ENCODE data around the gene GDF2. TPM values are rescaled to one million over a fixed set of nuclear protein-coding genes. Genes with fewer than 3 reads are reported as not detected.

GDF2 gene
- total and polyA plus RNA-seq, 2 experiments from 2014 or later, result not detected

DNA sequence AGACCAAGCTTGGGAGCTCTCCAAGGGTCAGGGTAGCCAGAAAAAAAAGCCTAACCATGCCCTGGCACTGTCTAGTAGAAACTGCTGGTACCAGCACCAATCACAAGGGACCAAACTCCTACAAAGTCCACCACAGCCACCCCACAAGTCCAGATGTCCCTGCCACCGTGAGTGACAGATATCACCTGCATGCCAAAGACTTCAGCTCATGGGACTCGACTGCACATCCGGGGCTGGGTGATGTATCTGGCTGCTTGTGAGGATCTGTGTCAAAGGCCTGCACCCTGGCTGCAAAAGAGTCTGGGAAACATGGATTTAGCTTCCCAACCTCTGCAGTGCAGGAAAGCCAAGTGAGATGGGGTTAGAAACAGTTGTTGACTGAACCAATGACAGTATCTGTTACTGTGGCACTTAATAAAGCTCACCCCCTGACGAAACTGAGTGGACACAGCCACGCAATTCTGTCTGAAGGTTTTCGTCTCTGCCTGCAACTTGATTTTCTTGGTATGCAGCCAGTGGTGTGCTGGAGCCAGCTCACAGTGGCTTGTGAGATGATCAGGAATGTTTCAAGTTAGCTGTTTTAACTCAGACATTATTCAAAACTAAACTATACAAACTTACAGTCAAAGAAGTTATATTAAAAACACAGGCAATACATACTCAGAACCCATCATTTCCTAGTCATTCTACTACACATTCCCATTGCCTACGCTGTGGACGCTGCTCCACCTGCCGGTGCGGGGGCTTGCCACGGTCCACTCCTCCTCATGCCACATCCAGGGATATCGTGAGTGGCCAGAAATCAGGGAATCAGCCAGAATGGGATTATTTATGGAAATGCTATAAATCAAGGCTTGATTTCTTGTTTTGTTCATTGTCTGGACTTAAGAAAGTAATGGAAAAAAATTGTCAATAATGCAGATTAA is 52.6 kb downstream of the GDF2 start (continued):
- TF ChIP-seq, protein P1, sequence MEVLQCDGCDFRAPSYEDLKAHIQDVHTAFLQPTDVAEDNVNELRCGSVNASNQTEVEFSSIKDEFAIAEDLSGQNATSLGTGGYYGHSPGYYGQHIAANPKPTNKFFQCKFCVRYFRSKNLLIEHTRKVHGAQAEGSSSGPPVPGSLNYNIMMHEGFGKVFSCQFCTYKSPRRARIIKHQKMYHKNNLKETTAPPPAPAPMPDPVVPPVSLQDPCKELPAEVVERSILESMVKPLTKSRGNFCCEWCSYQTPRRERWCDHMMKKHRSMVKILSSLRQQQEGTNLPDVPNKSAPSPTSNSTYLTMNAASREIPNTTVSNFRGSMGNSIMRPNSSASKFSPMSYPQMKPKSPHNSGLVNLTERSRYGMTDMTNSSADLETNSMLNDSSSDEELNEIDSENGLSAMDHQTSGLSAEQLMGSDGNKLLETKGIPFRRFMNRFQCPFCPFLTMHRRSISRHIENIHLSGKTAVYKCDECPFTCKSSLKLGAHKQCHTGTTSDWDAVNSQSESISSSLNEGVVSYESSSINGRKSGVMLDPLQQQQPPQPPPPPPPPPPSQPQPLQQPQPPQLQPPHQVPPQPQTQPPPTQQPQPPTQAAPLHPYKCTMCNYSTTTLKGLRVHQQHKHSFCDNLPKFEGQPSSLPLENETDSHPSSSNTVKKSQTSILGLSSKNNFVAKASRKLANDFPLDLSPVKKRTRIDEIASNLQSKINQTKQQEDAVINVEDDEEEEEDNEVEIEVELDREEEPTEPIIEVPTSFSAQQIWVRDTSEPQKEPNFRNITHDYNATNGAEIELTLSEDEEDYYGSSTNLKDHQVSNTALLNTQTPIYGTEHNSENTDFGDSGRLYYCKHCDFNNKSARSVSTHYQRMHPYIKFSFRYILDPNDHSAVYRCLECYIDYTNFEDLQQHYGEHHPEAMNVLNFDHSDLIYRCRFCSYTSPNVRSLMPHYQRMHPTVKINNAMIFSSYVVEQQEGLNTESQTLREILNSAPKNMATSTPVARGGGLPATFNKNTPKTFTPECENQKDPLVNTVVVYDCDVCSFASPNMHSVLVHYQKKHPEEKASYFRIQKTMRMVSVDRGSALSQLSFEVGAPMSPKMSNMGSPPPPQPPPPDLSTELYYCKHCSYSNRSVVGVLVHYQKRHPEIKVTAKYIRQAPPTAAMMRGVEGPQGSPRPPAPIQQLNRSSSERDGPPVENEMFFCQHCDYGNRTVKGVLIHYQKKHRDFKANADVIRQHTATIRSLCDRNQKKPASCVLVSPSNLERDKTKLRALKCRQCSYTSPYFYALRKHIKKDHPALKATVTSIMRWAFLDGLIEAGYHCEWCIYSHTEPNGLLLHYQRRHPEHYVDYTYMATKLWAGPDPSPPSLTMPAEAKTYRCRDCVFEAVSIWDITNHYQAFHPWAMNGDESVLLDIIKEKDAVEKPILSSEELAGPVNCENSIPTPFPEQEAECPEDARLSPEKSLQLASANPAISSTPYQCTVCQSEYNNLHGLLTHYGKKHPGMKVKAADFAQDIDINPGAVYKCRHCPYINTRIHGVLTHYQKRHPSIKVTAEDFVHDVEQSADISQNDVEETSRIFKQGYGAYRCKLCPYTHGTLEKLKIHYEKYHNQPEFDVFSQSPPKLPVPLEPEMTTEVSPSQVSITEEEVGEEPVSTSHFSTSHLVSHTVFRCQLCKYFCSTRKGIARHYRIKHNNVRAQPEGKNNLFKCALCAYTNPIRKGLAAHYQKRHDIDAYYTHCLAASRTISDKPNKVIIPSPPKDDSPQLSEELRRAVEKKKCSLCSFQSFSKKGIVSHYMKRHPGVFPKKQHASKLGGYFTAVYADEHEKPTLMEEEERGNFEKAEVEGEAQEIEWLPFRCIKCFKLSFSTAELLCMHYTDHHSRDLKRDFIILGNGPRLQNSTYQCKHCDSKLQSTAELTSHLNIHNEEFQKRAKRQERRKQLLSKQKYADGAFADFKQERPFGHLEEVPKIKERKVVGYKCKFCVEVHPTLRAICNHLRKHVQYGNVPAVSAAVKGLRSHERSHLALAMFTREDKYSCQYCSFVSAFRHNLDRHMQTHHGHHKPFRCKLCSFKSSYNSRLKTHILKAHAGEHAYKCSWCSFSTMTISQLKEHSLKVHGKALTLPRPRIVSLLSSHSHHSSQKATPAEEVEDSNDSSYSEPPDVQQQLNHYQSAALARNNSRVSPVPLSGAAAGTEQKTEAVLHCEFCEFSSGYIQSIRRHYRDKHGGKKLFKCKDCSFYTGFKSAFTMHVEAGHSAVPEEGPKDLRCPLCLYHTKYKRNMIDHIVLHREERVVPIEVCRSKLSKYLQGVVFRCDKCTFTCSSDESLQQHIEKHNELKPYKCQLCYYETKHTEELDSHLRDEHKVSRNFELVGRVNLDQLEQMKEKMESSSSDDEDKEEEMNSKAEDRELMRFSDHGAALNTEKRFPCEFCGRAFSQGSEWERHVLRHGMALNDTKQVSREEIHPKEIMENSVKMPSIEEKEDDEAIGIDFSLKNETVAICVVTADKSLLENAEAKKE (CRISPR knock-in tag; IDR thresholded peaks at IDR 0.05), result no peak
- TF ChIP-seq EZH2phosphoT487 (IDR thresholded peaks at IDR 0.05; ENCODE audit: unreplicated experiment), result no peak
- TF ChIP-seq, protein P2, sequence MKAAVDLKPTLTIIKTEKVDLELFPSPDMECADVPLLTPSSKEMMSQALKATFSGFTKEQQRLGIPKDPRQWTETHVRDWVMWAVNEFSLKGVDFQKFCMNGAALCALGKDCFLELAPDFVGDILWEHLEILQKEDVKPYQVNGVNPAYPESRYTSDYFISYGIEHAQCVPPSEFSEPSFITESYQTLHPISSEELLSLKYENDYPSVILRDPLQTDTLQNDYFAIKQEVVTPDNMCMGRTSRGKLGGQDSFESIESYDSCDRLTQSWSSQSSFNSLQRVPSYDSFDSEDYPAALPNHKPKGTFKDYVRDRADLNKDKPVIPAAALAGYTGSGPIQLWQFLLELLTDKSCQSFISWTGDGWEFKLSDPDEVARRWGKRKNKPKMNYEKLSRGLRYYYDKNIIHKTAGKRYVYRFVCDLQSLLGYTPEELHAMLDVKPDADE (IDR thresholded peaks at IDR 0.05), result no peak

DNA sequence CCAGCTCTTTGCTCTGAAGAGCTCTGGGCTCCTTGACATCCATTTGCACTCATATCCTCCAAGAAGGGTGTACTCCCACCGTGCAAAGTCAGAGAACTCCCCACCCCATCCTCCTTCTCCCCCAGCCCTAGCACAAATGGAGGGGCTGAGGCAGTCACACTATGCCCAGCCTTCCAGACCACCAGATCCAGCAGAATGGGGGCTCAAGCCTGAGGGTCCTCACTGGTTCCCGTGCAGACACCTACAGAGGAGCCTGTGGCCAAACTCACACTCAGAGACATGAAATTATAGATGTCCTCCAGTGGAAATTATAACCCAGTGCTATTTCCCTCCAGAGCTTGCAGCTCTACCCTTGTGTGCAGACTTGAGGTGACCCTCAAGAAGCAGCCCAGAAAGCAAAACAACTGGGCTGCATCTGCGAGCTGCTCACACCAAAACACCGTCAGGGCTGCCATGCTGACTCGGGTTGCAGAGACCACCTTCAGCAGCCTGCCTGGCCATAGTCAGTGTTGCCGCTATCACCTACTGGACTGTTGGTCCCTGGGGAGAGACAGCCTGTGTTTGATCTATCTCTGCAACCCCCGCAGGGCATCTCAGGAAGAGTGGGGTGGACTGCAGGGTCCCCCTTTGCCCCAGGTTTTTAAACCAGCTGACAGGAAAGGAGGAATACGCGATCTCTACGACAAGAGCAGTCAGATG is 54.4 kb downstream of the GDF2 start:
- Mint-ChIP-seq H3K36me3 (ENCODE audit: low read depth) (no peaks in the 10 kb centered on the region; the same call in 1 of the 3 replicates), H3K4me1 (peaks cover 39% of the 10 kb centered on the region), H3K4me3 (no peak overlapping the region), H3K9me3 (no peaks in the 10 kb centered on the region), H3K27me3 (ENCODE audit: insufficient read depth, low read depth, poor library complexity) (peaks cover 10% of the 10 kb centered on the region), H3K27ac (no peak overlapping the region)
- Histone ChIP-seq H4K20me1 (replicated peaks; ENCODE audit: insufficient read depth) (no peaks in the 10 kb centered on the region), H3K4me1 (ENCODE audit: insufficient read depth) (peaks cover 17% of the 10 kb centered on the region), H3K27ac (ENCODE audit: low read depth) (no peak overlapping the region), H3K27me3 (ENCODE audit: insufficient read depth) (no peaks in the 10 kb centered on the region), H2AFZ (no peak overlapping the region), H3K36me3 (ENCODE audit: insufficient read depth) (no peaks in the 10 kb centered on the region), H3K9me2 (ENCODE audit: insufficient read depth) (no peaks in the 10 kb centered on the region), H3F3A (replicated peaks; ENCODE audit: low read depth) (no peaks in the 10 kb centered on the region), H3K4me3 (no peak overlapping the region), H3K4me2 (no peak overlapping the region), H3K79me2 (replicated peaks; ENCODE audit: insufficient read depth) (no peaks in the 10 kb centered on the region)
- ATAC-seq (no peak), DNase-seq (ENCODE audit: low spot score) (no peak)
- TF ChIP-seq EZH2 (IDR thresholded peaks at IDR 0.05; ENCODE audit: low read depth, unreplicated experiment) (no peak), POLR2AphosphoS5 (IDR thresholded peaks at IDR 0.05; ENCODE audit: low read depth) (no peak)
- TF ChIP-seq, protein P1 (CRISPR knock-in tag; IDR thresholded peaks at IDR 0.05), result no peak

Measured in GM23338 (cell line).